GM21619 (cell line): Measurements from ENCODE around the gene GCNT2.
"Not testable (repeated sequence)": the region's sequence is repeated elsewhere in the genome, so short reads cannot be mapped to it uniquely, and the experiment has no call there.

Experiments
- ATAC-seq: cut with Tn5 transposase; IDR thresholded peaks from one replicate; pipeline ENCODE4 v1.9.1; 2021; ENCODE audit not compliant: unreplicated experiment

GCNT2 gene

DNA sequence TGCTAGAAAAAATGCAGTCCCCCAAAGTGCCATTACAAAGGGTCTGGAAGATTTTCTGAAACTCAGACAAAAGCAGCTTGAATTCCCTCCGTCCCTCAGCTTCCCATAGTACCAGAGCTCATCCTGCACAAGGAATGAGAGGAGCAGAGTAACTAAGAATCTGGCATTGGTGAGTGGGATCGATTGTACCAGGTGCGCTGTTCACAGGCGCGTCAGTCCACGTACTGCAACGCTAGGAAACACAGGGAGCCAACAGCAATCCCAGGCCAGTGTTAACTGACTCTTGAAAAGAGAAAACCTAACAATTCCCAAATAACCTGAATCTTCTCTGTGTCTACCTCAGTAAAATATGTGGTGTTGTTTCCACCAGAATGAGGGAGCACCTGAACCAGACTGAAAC is 77.9 kb downstream of the GCNT2 start:
- no peak for ATAC-seq

DNA sequence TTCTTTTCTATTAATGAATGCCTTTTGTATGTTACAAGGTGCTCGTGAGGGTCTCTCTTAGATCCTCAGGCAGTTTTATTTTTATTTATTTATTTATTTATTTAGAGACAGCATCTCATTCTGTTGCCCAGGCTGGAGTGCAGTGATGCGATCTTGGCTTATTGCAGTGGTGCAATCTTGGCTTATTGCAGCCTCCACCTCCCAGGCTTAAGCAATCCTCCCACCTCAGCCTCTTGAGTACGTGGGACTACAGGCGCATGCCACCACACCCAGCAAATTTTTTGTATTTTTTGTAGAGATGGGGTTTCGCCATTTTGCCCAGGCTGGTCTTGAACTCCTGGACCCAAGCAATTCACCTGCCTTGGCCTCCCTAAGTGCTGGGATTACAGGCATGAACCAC is 79.5 kb downstream of the GCNT2 start:
- ATAC-seq = not testable (repeated sequence)

DNA sequence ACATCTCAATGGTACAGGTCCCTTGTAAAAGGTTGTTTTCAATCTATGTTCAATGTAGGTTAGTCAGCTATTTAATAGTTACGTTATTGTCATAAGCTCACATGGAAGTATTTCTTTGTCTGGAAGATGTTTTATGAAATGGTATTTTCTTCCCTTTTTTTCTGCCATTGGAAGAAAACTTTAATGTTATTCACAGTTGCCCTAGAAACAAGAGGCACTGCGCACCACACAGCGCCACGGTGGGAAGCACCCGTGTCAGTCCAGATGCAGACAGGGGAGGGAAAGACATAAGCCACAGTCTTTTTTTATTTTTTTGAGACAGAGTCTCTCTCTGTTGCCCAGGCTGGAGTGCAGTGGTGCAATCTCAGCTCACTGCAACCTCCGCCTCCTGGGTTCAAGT is 82.1 kb downstream of the GCNT2 start:
- no peak for ATAC-seq

DNA sequence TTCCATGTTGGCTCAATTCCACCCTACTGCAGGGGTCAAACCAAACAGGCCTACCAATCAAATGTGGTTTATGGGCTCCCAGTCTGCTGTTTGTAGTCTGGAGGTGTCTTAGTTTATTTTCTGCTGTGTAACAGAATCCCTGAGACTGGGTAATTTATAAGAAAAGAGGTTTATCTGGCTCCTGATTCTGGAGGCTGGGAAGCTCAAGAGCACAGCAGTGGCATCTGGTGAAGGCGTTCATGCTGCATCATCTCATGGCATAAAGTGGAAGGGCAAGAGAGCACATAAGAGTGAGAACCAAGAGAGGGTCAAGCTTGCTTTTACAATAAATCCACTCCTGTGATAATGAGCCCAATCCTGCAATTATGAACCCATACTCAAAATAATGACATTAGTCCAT is 87.9 kb downstream of the GCNT2 start:
- no peak for ATAC-seq

DNA sequence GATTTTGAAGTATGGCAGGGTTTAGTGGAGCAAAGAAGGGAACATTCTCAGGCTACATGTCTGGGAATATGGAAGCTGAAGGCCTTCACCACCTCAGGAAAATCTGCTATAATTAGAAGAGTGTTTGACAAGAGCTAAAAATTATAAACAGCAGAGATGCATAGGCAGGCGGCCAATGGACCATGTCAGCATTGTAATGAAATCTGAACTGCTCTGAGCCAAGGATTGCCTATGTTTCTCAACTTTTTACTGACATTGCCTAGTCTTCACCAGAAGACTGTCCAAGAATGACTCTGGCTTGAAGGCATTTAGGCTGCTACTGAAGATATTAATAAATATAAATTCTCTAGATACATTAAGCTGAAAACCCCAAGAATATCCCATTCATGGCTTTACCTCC is 89.1 kb downstream of the GCNT2 start:
- no peak for ATAC-seq

DNA sequence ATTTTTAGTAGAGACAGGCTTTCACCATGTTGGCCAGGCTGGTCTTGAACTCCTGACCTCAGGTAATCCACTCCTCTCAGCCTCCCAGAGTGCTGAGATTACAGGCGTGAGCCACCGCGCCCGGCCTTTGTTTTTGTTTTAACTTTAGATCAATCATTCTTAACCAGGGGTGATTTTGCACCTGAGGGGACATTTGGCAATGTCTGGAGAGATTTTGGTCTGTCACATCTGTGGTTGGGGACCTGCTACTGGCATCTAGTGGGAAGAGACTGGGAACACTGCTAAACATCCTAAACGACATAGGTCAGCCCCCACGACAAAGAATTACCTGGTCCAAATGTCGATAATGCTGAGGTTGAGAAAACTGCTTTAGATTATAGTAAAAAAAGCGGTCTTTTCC is 91.0 kb downstream of the GCNT2 start:
- ATAC-seq = no peak

DNA sequence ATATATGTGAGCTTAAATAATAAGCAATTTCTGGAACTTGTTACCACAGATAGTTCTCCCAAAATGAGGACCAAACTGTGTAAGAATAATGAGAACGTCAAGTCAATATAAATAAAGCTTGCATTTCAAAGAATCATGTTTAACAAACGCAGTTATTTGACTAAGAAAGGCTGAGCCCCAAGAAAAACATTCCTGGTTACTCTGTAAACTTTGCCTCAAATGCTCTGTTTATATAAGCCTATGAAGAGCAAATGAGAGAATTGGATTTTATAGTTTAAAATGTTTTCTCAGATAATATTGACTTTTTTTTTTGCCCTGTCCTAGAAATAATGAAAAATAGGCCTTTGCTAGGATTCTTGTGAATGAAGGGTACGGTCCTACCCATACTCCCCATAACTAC is 91.9 kb downstream of the GCNT2 start:
- ATAC-seq = no peak

DNA sequence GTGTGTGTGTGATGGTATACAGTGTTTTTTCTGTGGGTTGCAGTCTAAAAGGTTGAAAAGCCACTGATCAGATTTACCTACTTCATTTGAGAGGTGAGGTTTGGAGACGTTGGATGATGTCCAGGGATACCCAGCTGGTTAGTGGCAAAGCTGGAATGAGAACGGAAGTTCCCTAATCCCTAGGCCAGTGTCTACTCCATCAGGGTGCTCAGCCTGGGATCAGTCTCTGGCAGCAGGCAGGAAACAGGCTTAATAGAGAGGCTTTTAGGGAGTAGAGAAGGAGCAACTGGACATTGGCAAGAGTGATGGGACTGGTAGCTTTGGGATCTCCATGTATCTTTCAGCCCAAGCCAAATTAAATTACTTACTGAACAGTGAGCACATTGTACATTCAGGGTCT is 92.6 kb downstream of the GCNT2 start:
- no peak for ATAC-seq

DNA sequence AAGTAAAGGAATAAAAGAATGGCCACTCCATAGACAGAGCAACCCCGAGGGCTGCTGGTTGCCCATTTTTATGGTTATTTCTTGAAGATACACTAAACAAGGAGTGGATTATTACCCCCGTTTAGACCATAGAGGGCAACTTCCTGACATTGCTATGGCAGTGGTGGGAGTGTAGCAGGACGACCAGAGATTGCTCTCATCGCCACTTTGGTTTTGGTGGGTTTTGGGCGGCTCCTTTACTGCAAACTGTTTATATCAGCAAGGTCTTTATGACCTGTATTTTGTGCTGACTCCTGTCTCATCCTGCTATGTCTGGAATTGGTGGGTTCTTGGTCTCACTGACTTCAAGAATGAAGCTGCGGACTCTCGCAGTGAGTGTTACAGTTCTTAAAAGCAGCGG is 94.5 kb downstream of the GCNT2 start:
- ATAC-seq = no peak

DNA sequence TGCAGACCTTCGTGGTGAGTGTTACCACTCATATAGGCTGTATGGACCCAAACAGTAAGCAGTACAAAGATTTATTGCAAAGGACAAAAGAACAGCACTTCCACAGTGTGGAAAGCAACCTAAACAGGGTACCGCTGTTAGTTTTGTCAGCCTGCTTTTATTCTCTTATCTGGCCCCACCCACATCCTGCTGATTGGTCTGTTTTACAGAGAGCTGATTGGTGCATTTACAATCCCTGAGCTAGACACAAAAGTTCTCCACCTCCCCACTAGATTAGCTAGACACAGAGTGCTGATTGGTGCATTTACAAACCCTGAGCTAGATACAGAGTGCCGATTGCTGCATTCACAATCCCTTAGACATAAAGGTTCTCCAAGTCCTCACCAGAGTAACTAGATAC is 95.1 kb downstream of the GCNT2 start:
- ATAC-seq = not testable (repeated sequence)

DNA sequence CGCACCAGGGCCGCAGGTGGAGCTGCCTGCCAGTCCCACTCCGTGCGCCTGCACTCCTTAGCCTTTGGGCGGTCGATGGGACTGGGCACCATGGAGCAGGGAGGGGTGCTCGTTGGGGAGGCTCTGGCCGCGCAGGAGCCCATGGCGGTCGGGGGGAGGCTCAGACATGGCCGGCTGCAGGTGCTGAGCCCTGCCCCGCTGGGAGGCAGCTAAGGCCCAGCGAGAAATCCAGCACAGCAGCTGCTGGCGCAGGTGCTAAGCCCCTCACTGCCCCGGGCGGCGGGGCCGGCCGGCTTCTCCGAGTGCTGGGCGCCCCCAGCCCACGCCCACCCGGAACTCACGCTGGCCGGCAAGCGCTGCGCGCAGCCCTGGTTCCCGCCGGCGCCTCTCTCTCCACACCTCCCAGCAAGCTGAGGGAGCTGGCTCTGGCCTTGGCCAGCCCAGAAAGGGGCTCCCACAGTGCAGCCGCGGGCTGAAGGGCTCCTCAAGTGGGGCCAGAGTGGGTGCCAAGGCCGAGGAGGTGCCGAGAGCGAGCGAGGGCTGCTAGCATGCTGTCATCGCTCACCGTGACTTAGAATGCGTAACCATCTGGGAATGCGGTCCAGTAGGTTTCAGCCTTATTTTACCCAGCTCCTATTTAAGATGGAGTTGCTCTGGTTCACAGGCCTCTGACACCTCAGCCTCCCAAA is 96.0 kb downstream of the GCNT2 start:
- ATAC-seq = no peak

DNA sequence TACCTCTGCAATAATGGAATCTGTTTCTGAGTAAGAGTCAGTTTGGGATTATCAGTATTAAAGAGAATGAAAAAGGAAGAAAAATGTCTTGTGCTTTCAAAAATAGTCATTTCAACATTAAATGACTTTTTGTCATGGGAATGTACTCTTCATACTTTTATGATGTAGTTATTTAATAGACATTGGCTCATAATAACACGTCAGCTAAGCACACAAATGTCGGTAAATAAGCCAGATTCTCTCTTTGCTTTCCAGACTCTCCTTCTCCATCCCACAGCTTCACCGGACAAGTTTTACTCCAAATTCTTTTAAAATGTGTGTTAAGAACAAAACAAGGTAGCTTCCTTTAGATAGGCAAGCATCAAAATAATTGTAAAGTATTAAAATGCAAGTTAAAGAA is 97.3 kb downstream of the GCNT2 start:
- no peak for ATAC-seq

DNA sequence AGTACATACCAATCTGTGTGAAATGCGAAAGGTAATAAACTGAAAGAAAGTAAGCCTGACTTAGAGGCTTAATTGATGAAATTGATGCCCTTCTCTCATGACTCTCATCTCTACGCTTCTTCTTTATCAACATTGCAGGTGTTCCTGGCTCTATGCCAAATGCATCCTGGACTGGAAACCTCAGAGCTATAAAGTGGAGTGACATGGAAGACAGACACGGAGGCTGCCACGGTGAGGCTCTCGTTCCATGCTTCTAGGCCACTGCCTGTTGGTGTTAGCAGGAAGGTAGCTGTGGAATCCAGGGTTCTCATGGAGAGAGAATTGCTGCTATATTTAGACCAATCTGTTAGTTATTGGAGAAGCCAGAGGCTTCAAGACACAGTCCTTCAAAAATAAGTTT is 100.1 kb downstream of the GCNT2 start:
- ATAC-seq = no peak

DNA sequence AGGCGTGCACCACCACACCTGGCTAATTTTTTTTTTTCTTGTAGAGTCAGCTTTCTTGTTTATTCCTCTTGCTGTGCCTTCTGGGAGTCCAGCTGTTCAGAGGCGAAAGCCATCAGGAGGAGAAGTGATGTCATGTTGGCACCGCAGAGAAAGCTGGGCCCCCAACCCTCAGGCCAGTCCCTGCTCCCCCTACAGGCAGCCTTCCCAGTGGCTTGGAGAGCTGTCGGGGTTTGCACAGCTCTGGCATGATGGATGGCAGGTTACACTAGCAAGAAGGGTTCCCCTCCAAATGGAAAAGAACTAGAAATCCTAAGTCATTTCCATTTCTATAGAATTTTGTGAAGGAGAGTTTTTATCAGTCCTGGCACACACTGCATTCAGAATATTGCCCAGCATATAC is 100.7 kb downstream of the GCNT2 start:
- ATAC-seq = no peak

DNA sequence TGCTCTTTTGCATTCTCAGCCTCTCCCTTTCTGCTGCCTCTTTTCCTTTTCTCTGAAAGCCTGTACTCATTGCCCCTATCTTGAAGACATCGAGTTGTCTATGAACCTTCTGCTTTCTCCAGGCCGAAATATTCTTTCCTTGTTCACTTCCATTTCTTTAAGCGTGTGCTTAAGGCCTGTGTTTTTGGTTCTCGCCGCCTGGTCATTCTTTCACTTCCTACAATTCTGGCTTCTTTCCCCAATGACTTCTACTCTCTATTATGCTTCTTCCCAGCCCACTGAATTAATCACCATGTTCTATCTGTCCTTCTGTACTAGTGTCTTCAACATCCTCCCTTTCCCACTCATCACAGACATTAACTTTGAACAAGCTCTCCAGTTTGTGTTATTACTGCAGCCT is 103.7 kb downstream of the GCNT2 start:
- ATAC-seq = no peak

DNA sequence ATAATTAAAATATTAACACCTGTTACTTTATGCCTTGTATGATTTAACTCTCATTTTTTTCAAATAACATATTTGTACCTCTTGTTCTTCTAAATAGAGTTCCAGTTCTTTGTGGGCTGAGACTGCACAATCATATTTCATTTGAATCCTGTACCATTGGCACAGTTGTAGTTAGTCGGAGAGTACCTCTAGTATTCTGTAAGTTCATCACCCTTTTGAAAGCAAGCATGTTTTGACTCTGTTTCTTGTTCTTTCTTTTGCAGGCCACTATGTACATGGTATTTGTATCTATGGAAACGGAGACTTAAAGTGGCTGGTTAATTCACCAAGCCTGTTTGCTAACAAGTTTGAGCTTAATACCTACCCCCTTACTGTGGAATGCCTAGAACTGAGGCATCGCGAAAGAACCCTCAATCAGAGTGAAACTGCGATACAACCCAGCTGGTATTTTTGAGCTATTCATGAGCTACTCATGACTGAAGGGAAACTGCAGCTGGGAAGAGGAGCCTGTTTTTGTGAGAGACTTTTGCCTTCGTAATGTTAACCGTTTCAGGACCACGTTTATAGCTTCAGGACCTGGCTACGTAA is 105.1 kb downstream of the GCNT2 start:
- ATAC-seq = no peak

DNA sequence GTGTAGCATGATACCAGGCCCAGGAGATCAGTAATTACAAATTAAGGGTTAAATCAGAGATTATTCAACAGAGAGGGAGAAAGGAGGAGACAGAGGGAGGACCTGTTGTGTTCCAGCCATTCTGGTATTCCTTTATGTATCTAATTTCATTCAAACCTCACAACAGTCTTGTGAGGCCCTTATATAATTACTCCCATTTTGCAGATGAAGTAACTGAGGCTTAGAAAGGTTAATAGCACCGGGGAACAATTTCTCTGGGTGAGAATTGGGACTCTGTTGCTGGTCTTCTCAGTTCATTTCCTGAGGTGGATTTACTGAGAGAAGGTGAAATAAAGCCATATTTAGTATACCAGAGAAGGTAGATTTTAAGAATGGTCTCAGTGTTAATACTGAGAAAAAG is 106.6 kb downstream of the GCNT2 start:
- ATAC-seq = no peak

DNA sequence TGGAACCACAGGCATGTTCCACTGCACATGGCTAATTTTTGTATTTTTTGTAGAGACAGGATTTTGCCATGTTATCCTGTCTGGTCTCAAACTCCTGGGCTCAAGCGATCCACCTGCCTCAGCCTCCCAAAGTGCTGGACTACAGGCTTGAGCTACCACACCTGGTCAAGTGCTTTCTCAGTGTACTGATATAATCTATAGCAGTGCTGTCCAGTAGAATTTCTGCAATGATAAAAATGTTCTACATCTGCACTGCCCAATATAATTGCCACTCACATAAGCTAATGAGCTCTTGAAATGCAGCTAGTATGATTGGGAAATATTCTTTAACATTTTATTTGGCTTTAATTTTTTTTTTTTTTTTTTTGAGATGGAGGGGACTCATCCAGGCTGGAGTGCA is 109.0 kb downstream of the GCNT2 start:
- ATAC-seq = no peak

DNA sequence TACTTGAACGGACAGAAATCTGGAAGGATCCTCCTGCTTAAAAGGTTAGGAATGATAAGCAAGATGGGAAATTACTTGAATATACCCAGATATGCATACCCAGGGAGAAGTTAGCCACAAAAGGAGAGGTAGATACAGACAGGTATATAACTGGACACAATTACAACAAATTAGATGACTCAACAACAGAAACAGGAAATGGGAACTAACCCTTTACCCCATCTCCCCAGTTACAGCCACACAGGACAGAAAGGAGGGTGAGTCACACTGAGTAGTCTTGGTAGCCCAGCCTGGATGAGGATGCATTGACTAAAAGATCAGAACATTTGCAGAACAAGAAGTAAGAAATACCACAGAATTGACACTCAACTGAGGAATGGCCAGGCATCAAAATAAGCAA is 112.1 kb downstream of the GCNT2 start:
- ATAC-seq = peak; percentile 99

DNA sequence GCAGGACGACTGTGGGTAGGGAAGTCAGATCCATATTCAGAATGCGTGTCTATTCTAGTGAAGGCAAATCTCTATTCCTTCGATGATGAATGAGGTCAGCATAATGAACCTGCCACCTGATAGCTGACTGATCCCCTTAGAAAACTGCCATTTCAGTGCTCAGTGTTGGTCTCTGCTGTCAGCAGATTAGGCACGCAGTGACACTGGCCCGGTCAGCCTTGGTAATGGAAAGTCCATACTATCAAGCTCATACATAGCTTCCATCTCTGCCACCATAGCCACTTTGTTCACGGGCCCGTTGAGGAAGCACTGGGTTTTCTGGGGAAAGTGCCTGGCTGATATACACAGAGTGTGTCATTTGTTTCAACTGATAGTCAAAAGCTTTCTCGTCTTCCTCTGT is 119.3 kb downstream of the GCNT2 start:
- no peak for ATAC-seq

DNA sequence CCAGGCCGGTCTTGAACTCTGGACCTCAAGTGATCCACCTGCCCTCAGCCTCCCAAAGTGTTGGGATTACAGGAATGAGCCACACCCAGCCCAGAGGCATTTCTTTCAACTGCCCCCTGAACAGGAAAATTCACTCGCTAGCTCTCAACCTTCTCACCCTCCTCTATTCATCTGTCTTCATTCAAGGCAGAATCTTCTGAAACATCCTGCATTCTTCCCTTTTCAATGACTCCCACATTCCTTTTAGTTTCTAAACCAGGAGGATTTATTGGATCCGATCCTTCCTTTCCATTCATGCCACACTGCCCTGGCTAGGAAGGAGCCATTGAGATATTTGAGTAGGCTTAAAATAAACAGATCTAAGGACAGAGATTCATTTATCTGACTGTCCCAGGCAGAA is 120.4 kb downstream of the GCNT2 start:
- ATAC-seq = no peak

DNA sequence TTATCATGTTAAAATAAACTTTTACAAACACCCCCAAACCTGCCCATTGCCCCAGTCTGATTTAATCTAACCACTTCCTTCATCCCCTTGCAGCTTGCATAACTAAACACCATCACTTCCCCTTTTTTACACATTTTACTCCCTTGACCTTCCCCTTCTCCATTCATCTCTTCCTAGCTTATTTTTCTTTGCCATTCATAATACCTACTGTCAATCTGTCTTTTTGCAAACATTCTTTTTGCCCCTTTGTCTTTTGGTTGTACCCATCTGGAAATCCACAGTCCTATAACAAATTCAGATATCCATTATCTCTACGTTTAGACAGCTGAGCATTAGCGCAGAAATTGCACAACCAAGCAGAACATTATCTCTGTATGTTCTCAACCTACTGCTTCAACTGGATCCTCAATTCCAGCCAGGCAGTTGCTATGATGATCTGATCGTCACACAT is 122.1 kb downstream of the GCNT2 start:
- ATAC-seq = peak; percentile 80

DNA sequence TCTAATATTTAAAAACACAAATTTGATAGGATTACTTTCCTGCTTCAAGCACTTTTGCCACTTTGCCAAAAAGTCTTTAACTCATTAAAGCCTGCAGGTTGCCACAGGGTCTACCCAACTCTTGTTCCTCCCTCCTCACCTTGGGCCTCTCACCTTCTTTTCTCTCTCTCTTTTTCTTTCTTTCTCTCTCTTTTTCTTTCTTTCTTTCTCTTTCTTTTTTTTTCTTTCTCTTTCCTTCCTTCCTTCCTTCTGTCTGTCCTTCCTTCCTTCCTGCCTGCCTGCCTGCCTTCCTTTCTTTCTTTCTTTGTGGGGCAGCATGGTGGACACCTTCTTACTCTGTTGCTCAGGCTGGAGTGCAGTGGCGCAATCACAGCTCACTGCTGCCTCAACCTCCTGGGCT is 123.1 kb downstream of the GCNT2 start:
- ATAC-seq = no peak
